GM11168 (cell line): ENCODE data around the gene METTL8.
"Not testable (repeated sequence)": the region's sequence is repeated elsewhere in the genome, so short reads cannot be mapped to it uniquely, and the experiment has no call there.

Source experiments
- in situ Hi-C: fragments of 300-500 bp; cut with MboI; formaldehyde crosslinking; loops from one replicate; pipeline ENCODE4 v1.12.0; 2022; ENCODE audit warnings: low sequenced_read_pairs; ENCODE audit not compliant: unreplicated experiment

Gene METTL8

DNA sequence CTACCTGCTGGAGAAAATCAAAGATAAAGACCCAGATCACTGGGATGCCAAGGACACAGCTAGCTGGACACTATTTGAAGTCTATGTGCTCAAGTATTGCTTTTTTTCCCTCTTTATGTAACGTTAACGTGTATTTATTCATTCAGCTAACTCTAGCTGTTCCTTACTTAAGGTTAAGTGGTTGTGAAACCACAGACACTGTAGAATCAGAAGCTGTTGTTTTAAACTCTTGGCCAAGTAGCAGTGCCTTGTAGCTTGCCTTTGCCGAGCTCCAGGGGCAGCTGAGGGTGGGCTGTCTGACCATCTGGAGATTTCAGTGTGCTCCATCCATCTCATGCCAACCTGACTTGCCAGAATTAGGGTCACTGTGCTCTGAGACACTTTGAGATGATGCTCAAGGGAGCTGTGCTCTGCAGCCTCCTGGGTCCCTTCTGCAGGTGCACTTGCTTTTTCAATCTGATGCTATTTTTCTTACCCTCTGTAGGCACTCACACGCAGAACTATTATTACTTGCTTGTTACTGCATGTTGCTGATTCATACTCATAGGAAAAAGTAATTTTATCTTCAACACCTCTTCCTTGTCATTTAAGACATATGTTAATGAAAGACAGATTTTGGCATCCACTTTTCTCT is 116.2 kb downstream of the METTL8 start:
- in situ Hi-C loops: no loop called here

DNA sequence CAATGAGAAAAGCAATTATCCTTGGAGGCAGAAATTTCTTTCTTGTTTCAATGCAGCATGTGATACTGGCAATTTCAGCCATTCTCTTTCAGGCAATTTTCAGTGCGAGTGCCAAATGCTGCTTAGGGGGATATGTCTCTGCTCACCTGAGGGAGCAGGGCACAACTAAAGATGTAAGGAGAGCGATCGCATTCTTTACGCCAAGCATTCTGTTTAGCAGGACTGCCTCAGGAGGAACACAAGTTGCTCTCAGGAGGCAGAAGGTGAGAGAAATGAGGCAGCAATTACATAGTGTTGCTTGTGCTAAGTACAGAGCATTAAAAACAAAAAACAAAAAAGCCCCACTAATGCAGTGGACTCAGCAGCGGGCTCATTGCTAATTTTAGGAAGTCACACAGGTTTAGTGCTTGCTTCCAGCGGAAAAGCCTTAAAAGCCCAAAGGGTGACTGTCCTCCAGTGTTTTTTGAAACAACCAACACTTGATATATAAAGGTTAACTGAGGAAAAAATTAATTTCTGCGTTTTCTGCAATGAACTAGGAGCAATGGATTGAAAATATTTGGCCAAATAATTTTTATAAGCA is 116.9 kb downstream of the METTL8 start:
- in situ Hi-C loops: no loop called here

DNA sequence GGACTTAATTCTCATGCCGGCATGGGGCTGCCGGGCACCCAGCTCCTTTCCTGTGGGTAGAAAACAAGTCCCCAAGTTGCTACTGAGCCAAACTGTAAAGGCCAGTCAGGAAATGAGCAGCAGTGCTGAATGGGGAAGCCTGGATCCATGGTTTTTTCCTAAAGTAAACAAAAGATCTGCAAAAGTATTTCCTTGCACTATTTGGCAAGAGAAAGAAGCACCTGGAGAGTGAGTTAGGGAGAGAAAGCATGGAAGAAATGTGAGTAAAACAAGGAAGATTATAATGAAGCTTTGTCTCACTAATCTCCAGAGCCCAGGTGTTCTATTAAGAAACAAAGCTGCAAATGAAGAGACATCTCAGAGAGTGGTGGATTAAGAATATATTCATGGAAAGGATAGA is 117.6 kb downstream of the METTL8 start:
- in situ Hi-C loops: no loop called here

DNA sequence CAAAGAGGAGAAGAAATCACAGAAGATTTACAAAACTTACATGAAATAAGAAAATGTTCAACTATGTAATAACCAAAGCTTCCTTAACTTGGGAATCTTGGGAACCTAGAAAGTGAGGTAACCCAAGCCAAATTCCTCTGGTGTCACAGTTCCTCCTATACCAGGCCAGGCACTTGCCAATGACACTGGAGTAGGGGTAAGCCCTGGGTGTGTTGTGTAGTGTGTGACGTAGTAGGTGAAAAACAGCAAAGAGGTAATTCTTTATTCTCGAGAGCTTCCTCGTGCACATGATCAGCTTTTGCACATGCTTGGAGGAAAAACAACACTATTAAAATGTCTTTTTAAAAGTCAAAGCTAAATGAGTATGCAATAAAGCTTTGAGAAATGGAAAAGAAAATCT is 118.0 kb downstream of the METTL8 start:
- in situ Hi-C loops: no loop called here

DNA sequence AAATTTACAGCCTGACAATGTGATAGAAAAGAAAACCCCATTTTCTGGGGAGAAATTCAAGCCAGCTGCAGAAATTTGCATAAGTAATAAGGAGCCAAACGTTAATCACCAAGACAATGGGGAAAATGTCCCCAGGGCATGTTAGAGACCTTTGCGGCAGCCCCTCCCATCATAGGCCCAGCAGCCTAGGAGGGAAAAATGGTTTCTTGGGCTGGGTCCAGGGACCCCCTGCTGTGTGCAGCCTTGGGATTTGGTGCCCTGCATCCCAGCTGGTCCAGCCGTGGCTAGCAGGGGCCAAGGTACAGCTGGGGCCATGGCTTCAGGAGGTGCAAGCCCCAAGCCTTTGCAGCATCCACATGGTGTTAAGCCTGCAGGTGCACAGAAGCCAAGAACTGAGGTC is 121.6 kb downstream of the METTL8 start:
- in situ Hi-C loops: not testable (repeated sequence)

DNA sequence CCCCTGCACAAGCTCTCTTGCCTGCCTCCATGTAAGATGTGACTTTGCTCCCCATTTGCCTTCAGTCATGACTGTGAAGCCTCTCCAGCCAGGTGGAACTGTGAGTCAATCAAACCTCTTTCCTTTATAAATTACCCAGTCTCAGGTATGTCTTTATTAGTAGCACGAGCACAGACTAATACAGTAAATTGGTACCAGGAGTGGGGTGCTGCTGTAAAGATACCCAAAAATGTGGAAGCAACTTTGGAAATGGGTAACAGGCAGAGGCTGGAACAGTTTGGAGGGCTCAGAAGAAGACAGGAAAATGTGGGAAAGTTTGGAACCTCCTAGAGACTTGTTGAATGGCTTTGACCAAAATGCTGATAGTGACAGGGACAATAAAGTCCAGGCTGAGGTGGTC is 122.2 kb downstream of the METTL8 start:
- in situ Hi-C loops: not testable (repeated sequence)

DNA sequence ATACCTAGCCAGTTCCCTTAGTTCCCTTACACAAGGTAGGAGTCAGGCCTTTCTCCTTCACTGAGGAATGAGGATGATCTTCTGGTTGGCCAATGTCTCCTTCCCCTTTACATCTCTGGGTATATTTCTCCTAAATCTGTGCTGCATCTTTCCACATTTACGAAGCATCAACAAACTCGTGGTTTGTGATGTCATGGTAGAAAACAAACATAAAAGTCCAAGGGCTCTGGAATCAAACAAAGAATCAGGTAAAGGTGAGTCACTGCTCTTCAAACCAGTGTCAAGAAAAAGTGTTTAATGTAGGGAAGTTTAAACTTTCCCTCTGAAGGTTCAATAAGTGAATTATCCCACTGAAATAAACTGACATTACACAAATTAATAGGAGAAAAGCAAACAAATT is 122.9 kb downstream of the METTL8 start:
- in situ Hi-C loops: no loop called here

DNA sequence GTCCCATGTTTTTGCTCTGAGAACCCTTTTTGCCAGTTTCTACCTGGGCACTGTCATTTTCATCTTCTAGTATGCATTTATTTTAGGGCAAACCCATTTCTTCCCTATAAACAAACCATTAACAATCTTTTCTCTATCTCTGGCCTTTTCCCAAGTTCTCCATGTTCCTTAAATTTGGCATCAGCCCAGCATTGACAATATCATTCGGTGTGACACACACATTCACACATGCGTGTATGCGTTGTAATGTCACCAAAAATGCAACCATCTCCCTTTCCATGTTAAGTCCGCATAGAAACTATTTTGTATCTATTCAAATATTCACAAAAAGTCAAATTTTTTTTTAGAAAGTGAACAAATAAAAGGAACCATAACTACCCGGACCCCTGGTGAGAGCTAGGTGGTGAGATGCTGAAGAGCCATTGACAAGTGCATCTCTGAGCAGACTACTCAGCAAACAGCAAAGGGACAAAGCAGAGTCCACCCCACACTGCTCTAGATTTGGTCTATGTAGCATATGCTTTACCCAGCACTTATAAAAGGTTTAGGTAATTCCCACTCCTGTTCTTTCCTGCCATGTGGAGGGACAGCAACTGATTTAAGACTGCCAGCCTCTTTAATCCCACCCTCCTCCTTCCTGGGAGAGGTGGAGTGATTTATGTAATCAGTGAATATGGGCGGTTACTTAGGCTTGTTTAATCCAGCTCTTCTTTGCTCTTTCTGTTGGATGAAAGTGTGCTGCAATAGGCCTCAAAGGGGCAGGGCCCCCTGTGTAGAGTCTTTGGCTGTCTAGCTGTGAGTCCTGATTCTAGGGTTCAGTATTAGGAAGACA is 124.1 kb downstream of the METTL8 start:
- in situ Hi-C loops: no loop called here

DNA sequence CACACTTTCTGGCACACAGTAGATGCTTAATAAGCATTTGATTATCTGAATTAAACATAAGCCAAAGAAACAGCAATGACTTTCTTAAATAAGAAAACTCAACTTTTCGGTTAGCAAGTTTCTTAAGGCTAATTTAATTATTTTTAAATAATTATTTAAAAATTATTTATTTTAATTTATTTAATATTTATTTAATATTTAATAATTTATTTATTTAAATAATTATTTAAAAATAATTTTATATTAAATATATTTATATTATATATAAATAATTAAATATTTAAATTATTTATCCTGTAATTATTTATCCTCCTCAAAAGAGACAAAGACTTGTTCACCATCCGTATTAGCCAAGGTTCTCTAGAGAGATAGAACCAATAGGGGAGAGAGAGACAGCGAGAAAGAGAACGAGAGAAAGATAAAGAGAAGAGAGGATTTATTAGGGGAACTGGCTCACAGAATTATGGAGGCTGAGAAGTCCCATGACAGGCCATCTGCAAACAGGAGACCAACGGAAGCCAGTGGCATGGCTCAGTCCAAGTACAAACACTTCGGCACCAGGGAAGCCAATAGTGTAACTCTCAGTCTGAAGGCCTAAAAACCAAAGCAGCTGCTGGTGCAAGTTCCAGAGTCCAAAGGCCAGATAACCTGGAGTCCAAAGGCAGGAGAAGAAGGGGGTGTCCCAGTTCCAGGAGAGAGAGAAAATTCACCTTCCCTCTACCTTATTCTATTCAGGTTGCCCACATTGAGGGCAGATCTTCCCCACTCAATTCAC is 125.3 kb downstream of the METTL8 start:
- in situ Hi-C loops: no loop called here

DNA sequence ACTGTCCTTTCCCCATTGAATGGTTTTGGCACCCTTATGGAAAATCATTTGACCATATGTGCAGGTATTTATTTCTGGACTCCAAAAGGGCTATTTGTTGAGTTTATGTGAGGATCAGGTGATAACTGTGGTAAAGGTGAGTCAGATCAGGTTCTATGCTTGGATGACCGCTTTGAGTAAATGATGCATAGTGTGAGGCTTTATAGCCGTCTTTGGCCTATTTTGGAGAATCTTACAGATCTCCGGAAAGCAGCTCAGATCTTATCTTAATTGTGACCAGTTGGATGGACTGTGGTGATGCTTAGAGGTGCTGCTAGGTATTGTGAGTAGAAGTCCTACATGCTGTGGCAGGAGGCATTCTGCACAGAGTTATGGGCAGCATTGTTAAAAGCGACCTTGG is 126.2 kb downstream of the METTL8 start:
- in situ Hi-C loops: no loop called here

DNA sequence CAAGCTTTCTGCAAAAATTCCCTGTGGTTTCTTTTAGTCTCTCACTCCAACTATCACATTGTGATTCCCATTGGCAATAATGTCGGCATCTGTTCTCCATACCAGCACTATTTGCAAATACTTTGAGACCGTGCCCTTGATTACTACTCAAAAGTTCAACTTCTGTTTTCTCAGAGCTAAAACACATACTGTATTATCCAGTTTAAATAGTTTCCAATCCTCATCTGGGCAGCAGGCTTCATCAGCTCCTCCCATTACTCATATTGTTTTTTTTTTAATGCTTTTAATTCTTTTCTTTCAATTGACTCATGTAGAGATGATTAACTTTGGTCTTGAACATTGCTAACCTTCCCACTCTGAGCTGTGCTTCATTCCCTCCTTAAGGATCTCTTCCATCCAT is 135.8 kb downstream of the METTL8 start:
- in situ Hi-C loops: no loop called here

DNA sequence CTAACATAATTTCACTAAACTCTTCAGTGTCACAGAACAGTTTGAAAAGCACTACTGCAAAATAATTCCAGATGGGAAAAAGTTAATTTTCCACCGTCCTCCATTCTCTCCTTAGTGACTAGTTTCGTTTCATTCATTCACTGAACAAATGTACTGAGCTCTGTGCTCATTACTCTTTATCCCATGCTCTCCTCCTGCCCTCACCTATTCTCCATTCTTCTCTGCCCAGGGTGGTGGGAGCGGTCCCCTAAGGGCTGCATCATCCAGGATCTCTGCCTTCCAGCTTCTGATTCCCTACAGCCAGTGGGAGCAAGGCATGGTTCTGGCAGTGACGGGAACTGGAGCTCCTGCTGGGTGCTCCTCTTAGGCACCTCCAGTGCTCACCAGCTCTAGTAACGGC is 139.2 kb downstream of the METTL8 start:
- in situ Hi-C loops: no loop called here

DNA sequence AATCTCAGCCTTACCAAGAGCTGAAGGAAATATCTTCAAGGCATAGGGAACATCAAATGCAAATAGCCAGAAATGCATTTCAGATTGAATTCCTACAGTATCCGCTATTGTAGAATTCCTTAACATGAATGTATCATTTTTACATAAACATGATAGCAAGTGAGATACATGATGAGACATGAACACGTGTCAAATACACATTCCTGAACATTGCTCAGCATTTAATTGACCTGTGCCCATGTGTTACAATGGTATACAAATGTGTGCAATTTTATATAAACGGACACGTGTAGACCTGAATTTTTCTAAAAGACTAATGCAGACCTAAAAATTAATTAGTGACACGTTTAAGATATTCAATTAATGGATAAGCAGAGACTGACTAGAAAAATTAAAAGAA is 140.1 kb downstream of the METTL8 start:
- in situ Hi-C loops: no loop called here

DNA sequence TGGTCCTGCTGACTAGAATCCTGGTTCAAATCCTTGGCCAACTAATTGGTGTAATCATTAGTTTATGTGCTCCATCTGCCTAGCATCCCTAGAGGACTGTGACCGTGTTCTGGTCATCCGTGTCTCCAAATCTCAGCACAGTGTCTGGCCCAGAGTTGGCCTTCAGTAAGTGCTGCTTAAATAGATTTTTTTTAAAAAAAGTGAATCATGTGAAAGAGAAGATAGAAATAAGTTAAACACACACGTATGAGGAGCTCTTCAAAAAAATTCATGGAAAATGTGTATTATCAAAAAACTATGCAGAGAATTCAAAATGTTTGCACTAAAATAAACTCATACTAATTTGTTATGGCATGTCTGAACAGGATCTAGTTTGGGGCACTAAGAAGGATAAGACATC is 143.8 kb downstream of the METTL8 start:
- in situ Hi-C loops: no loop called here

DNA sequence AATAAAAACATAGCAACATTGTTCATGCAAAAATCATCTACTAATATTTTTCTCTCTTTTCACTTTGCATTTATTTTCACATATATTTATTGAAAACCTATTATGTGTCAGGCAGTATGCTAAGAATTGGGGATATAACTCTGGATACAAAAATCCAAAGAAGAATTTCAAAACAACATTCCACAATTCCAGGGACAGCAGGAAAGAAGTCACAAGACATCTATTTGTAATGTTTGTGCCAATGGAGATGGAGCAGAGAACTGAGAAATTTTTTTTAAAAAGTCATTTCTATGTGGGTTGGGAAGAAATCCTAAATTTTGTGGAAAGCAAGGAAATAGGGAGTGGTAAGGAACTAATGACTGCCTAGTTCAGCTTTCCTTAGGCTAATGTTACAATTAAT is 144.5 kb downstream of the METTL8 start:
- in situ Hi-C loops: no loop called here

DNA sequence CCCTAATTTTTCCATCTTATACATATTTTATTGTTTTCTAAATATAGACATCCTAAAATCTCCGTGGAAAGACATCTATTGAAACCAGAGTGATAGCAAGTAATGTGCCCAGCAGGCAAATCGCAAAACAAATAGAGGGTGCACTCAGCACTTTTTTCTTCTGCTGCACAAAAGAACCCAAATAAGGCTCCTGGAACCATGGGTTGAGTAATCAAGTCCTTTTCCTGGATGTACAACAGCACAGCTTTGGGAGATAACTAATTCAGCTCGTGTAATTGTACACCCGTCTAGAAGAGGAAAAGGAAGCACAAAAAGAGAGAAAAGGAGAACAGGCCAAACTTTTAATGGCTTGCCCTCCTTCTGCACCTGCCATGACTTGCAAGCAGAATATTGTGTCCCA is 146.2 kb downstream of the METTL8 start:
- in situ Hi-C loops: no loop called here

DNA sequence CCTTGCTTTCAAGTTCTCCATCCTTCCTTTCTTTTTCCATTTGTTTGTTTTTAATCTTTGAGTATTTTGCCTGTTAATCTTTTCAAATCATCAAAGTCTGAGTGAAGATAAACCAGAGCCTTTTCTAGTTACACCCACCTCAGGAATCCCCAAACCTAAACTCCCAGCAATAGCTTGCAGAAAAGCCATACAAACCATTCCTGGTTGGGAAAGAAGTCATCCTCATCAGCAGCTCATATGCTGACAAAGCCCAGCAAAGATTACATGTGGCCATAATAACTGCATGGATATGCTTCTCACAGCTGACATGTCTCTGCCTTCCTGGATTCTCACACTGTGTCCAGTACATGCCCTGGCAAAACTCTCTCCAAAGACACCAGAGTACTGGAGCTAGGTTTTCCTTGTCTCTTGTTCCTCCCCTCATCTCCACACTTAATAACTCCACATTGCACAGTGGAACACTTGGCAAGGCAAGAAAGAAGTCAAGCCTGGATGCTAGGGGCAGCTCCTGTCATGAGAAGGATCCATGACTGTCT is 146.7 kb downstream of the METTL8 start:
- in situ Hi-C loops: no loop called here

DNA sequence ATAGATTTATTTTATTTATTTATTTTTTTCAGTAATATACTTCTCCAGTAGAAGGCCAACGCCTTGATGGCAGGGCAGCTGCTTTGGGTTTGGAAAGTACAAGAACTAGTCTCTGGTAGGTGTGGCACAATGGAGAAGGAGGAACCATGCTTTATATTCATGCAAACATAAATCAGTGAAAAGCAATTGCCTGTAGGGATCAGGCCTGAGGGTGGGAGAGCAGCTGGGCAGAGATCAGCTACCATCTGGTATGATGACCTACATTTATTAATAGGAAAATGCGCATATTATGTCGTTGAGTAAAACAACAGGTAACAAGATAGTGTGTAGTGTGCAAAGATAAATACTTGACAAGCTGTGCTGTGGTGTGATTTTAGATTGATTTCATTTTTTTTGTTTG is 152.7 kb downstream of the METTL8 start:
- in situ Hi-C loops: no loop called here

DNA sequence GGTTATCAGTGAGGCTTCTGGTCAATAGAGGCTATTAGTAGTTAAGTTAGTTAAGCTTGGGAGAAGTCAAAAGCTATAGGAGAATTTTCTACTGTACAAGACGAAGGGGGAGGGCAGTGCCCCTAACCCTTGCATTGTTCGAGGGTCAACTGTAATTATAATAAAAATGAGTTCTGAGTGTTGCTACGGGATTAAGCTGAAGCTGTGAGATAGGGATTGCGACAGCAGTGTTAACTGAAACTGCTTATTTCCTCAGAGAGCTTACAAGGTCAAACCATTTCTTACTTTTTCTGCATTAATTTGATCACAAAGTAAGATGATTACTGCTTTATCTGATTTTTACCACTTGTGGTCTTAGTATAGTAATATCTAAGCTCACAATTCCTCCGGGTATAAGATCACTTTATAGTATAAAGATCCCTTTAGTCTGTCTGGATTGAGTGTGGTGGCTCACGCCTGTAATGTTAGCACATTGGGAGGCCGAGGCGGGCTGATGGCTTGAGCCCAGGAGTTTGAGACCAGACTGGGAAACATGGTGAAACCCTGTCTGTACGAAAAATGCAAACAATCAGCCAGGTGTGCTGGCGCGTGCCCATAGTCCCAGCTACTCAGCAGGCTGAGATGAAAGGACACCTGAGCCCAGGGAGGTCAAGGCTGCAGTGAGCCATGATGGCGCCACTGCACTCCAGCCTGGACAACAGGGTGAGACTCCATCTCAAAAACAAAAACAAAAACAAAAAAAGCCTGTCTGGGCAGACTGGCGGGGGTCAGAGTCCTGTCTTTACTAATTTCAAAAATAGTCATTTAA is 153.6 kb downstream of the METTL8 start:
- in situ Hi-C loops: no loop called here

DNA sequence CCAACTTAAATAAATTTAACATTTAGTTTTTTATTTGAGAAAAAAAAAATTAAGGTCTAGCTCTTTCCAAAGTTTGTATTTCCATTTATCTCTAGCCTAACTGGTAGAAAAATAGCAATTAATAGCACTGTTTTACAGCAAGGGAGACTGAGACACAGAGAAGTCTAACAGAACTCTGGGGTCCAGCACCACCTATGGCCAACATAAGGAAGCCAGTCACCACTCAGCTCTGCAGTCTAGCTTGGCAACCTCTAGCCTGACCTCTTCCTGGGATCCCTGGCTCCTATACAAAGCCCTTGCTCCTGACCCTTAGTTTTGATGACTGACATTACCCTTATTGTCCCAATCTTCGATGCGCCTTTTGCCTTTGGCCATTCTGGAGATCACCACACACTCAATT is 159.0 kb downstream of the METTL8 start:
- in situ Hi-C loops: no loop called here
